Caco-2 (cell line): ENCODE results near the gene GLMP. TPM values are rescaled to one million over a fixed set of nuclear protein-coding genes. Genes with fewer than 3 reads are reported as not detected.

Experiments
- BruUV-seq: library from RNA; stranded (reverse); fragments of 400-500 nt; replicated peaks from 2 replicates; lab custom pipeline; 2021; lab: Mats Ljungman, UMichigan
- CTCF ChIA-PET: fragments of 300-600 bp; sonication (Branson Sonifier 250); formaldehyde crosslinking; loops from one replicate; lab custom pipeline; 2022; ENCODE audit warnings: antibody characterized with exemption; lab: Charles Lee
- POLR2A ChIA-PET: fragments of 300-600 bp; sonication (Branson Sonifier 250); formaldehyde crosslinking; loops from one replicate; lab custom pipeline; 2022; ENCODE audit warnings: antibody characterized with exemption; lab: Charles Lee
- DNase-seq, 2 experiments: peaks; one replicate each; pipeline versions ENCODE4 v3.0.0 to v3.0.0-alpha.2; 2020 to 2022
- H3K27me3 ChIP-seq: replicated peaks from 2 replicates; pipeline ENCODE4 v1.6.0; 2011; ENCODE audit warnings: low read length; ENCODE audit not compliant: control insufficient read depth, insufficient read depth
- H3K36me3 ChIP-seq: 2 replicates; pipeline ENCODE4 v1.5.1; 2011; ENCODE audit warnings: low read length; ENCODE audit not compliant: control insufficient read depth, insufficient read depth
- H3K4me1 ChIP-seq: fragments of 250-450 bp; sonication (Bioruptor Pico); 2 replicates; pipeline ENCODE4 v1.5.1; 2020; ENCODE audit warnings: mild to moderate bottlenecking
- H3K4me3 ChIP-seq: 2 replicates; pipeline ENCODE4 v1.5.1; 2011; ENCODE audit warnings: low read depth, mild to moderate bottlenecking, control low read depth, low read length
- H3K9me3 ChIP-seq: fragments of 250-450 bp; sonication (Bioruptor Pico); 2 replicates; pipeline ENCODE4 v1.5.1; 2020; ENCODE audit warnings: mild to moderate bottlenecking, moderate library complexity
- H3K27ac Mint-ChIP-seq: one replicate; pipeline ENCODE4 v1.8.0; 2022; ENCODE audit warnings: mixed read lengths; ENCODE audit not compliant: unreplicated experiment
- H3K27me3 Mint-ChIP-seq: one replicate; pipeline ENCODE4 v1.8.0; 2022; ENCODE audit warnings: mixed read lengths; ENCODE audit not compliant: insufficient read depth, unreplicated experiment
- H3K36me3 Mint-ChIP-seq: one replicate; pipeline ENCODE4 v1.8.0; 2022; ENCODE audit warnings: mild to moderate bottlenecking, mixed read lengths; ENCODE audit not compliant: insufficient read depth, unreplicated experiment
- H3K4me1 Mint-ChIP-seq: one replicate; pipeline ENCODE4 v1.8.0; 2022; ENCODE audit warnings: low read depth, mixed read lengths; ENCODE audit not compliant: unreplicated experiment
- H3K4me3 Mint-ChIP-seq: one replicate; pipeline ENCODE4 v1.8.0; 2022; ENCODE audit warnings: mild to moderate bottlenecking, moderate library complexity, mixed read lengths; ENCODE audit not compliant: unreplicated experiment
- H3K9me3 Mint-ChIP-seq: one replicate; pipeline ENCODE4 v1.8.0; 2022; ENCODE audit warnings: mixed read lengths; ENCODE audit not compliant: unreplicated experiment
- CTCF ChIP-seq, 2 experiments: fragments of 200-600 bp in 1 of 2; IDR thresholded peaks; 1 replicate in 1 of 2; 2 replicates in 1 of 2; pipeline versions ENCODE4 v1.5.1 to v1.8.0; 2011 to 2022; ENCODE audit warnings: antibody characterized with exemption in 1 of 2, control low read depth in 1 of 2, inconsistent platforms in 1 of 2, low read depth in 1 of 2, low read length in 1 of 2, mild to moderate bottlenecking in 1 of 2, moderate library complexity in 1 of 2; ENCODE audit not compliant: insufficient read depth in 1 of 2, severe bottlenecking in 1 of 2, unreplicated experiment in 1 of 2
- intact Hi-C: fragments of 100-400 bp; cut with micrococcal nuclease; formaldehyde crosslinking; loops from one replicate; pipeline ENCODE4 v1.10.0; 2022; ENCODE audit not compliant: unreplicated experiment
- total RNA-seq: library from RNA; stranded (reverse); gene quantifications from 2 replicates; pipeline ENCODE4 v1.2.3, GENCODE V29; 2022

The GLMP gene
- total RNA-seq, 1 experiment from 2014 or later: 63.9 TPM

DNA sequence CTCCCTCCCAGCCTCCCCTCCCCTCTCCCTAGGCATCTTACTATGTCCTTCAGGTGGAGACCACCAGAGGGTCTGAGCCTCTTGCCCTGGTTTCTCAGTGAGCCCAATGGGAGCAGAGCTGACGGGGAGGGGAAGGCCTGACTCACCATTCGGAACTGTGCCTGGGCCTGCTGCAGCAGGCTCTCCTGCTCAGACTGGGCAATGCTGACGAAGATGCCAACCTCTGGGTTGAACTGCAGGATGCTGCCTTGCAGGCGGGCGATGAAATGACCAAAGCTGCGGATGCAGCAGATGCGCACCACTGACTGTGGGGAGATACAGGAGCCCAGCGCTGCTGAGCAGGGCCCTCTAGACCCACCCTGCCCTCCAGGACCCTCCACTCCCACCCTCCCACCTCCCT, 36.6 kb downstream of the GLMP start:
- no peak overlapping the region for H3K4me3 ChIP-seq
- no peak for DNase-seq
- no peaks in the 10 kb centered on the region for H3K9me3 ChIP-seq
- POLR2A ChIA-PET: no interaction called here
- BruUV-seq: no TSS peak
- TF ChIP-seq CTCF (IDR thresholded peaks at IDR 0.05; ENCODE audit: insufficient read depth in 1 of 2, low read depth in 1 of 2, low read length in 1 of 2, severe bottlenecking in 1 of 2, unreplicated experiment in 1 of 2): no peak
- intact Hi-C loops: no loop called here
- H3K36me3 ChIP-seq: peaks cover 13% of the 10 kb centered on the region
- H3K4me1 ChIP-seq: no peaks in the 10 kb centered on the region
- CTCF ChIA-PET: no interaction called here
- no peak overlapping the region for H3K27ac Mint-ChIP-seq
- no peaks in the 10 kb centered on the region for H3K27me3 ChIP-seq
- no peaks in the 10 kb centered on the region for H3K4me1 Mint-ChIP-seq
- H3K4me3 Mint-ChIP-seq: no peak overlapping the region
- no peaks in the 10 kb centered on the region for H3K9me3 Mint-ChIP-seq
- no peaks in the 10 kb centered on the region for H3K27me3 Mint-ChIP-seq
- H3K36me3 Mint-ChIP-seq: peaks cover 84% of the 10 kb centered on the region

GRCh38 chr1:156257711-156258110, 37.8 kb downstream of the GLMP start:
- no peak for DNase-seq
- H3K36me3 ChIP-seq: peaks cover 12% of the 10 kb centered on the region
- H3K4me3 ChIP-seq: no peak overlapping the region
- no TSS peak for BruUV-seq
- no peaks in the 10 kb centered on the region for H3K9me3 ChIP-seq
- H3K36me3 Mint-ChIP-seq: peaks cover 84% of the 10 kb centered on the region
- H3K4me1 Mint-ChIP-seq: no peaks in the 10 kb centered on the region
- H3K27me3 ChIP-seq: no peaks in the 10 kb centered on the region
- H3K9me3 Mint-ChIP-seq: no peaks in the 10 kb centered on the region
- ChIA-PET POLR2A (no interaction called here), CTCF (interaction anchor here (0.6 kb wide), 1 partner anchor 33 kb away, joined by 5 read pairs; no protein-coding TSS in a partner anchor)
- H3K4me1 ChIP-seq: no peaks in the 10 kb centered on the region
- H3K27me3 Mint-ChIP-seq: no peaks in the 10 kb centered on the region
- H3K4me3 Mint-ChIP-seq: no peak overlapping the region
- TF ChIP-seq CTCF (IDR thresholded peaks at IDR 0.05; ENCODE audit: insufficient read depth in 1 of 2, low read depth in 1 of 2, low read length in 1 of 2, severe bottlenecking in 1 of 2, unreplicated experiment in 1 of 2): no peak
- intact Hi-C loops: no loop called here
- H3K27ac Mint-ChIP-seq: no peak overlapping the region

DNA sequence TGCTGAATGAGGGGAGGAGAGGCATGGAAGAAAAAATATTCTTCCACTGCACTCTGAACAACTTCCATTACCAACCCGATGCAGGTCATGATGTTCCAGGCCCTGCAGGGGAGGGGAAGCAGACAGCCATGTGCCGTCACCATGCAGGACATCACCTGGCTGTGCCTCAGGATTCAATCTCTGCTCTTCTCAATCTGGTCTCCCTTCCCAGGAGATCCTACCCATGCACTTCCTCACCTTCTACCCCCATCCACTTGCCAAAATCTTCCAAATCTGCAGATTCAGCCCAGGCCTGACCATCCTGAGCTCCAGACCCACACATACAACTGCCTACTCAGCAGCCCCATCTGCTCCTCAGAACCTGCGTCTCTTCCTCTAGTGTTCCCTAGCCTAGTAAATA, 41.8 kb downstream of the GLMP start:
- H3K4me3 Mint-ChIP-seq: no peak overlapping the region
- no peaks in the 10 kb centered on the region for H3K4me1 Mint-ChIP-seq
- ChIA-PET CTCF (interaction anchor here (0.6 kb wide), 1 partner anchor 22 kb away, joined by 11 read pairs; no protein-coding TSS in a partner anchor), POLR2A (no interaction called here)
- no peaks in the 10 kb centered on the region for H3K9me3 Mint-ChIP-seq
- Histone ChIP-seq H3K4me3 (no peak overlapping the region), H3K4me1 (no peaks in the 10 kb centered on the region), H3K36me3 (peaks cover 8% of the 10 kb centered on the region), H3K9me3 (no peaks in the 10 kb centered on the region), H3K27me3 (no peaks in the 10 kb centered on the region)
- intact Hi-C loops: no loop called here
- no peak for TF ChIP-seq CTCF (IDR thresholded peaks at IDR 0.05; ENCODE audit: insufficient read depth in 1 of 2, low read depth in 1 of 2, low read length in 1 of 2, severe bottlenecking in 1 of 2, unreplicated experiment in 1 of 2)
- H3K27ac Mint-ChIP-seq: no peak overlapping the region
- peaks cover 84% of the 10 kb centered on the region for H3K36me3 Mint-ChIP-seq
- H3K27me3 Mint-ChIP-seq: no peaks in the 10 kb centered on the region
- BruUV-seq: no TSS peak
- DNase-seq: no peak
